ENCODE measurements around the gene LYRM2. TPM values are rescaled to one million over a fixed set of nuclear protein-coding genes. Genes with fewer than 3 reads are reported as not detected.

The LYRM2 gene
- total and polyA plus RNA-seq, 3 donors from 2014 or later: 18.6 to 32.5 (median 24.8) TPM

- no peaks in the 10 kb centered on the region for H3K4me1 ChIP-seq
- H3K27ac ChIP-seq: no peak overlapping the region
- DNase-seq: no peak
- H3K36me3 ChIP-seq (ENCODE audit: low read depth, missing control alignments): no peaks in the 10 kb centered on the region
- intact Hi-C loops (cut with DNase I; ENCODE audit: low total_unique reads): no loop called here
- TF ChIP-seq CTCF (IDR thresholded peaks at IDR 0.05) (no peak), POLR2A (IDR thresholded peaks at IDR 0.05) (no peak)
- 89 to 91% methylated on average over 13 of the region's 13 CpGs for WGBS, 2 donors
- H3K4me3 ChIP-seq: no peak overlapping the region
- no peaks in the 10 kb centered on the region for H3K27me3 ChIP-seq
- H3K9me3 ChIP-seq: no peaks in the 10 kb centered on the region
These were observed 19.1 kb upstream of the LYRM2 start for GRCh38 chr6:89657445-89658158.

GRCh38 chr6:89655122-89655521, 16.6 kb upstream of the LYRM2 start:
- Histone ChIP-seq H3K9me3 (no peaks in the 10 kb centered on the region), H3K36me3 (ENCODE audit: low read depth, missing control alignments) (no peaks in the 10 kb centered on the region), H3K4me3 (no peak overlapping the region), H3K27me3 (no peaks in the 10 kb centered on the region), H3K4me1 (no peaks in the 10 kb centered on the region), H3K27ac (no peak overlapping the region)
- TF ChIP-seq CTCF (IDR thresholded peaks at IDR 0.05): no peak
- TF ChIP-seq POLR2A (IDR thresholded peaks at IDR 0.05): no peak
- DNase-seq: no peak
- WGBS, 2 donors: 92 to 100% methylated on average over 2 of the region's 2 CpGs
- intact Hi-C loops (cut with DNase I; ENCODE audit: low total_unique reads): no loop called here

- DNase-seq: no peak
- no peaks in the 10 kb centered on the region for H3K36me3 ChIP-seq (ENCODE audit: low read depth, missing control alignments)
- H3K9me3 ChIP-seq: no peaks in the 10 kb centered on the region
- no peak overlapping the region for H3K27ac ChIP-seq
- intact Hi-C loops (cut with DNase I; ENCODE audit: low total_unique reads): no loop called here
- H3K4me1 ChIP-seq: no peaks in the 10 kb centered on the region
- whole genome bisulfite sequencing, 2 donors: 95 to 96% methylated on average over 8 of the region's 8 CpGs
- TF ChIP-seq CTCF (IDR thresholded peaks at IDR 0.05): no peak
- TF ChIP-seq POLR2A (IDR thresholded peaks at IDR 0.05): no peak
- H3K27me3 ChIP-seq: no peaks in the 10 kb centered on the region
- no peak overlapping the region for H3K4me3 ChIP-seq
These were observed 12.0 kb upstream of the LYRM2 start for GRCh38 chr6:89650579-89650978.

GRCh38 chr6:89649682-89650081, 11.1 kb upstream of the LYRM2 start:
- Histone ChIP-seq H3K4me1 (no peaks in the 10 kb centered on the region), H3K4me3 (no peak overlapping the region), H3K9me3 (no peaks in the 10 kb centered on the region), H3K27ac (no peak overlapping the region), H3K27me3 (no peaks in the 10 kb centered on the region), H3K36me3 (ENCODE audit: low read depth, missing control alignments) (no peaks in the 10 kb centered on the region)
- DNase-seq: no peak
- 91 to 95% methylated on average over 1 of the region's 1 CpG for WGBS, 2 donors
- TF ChIP-seq POLR2A (IDR thresholded peaks at IDR 0.05) (no peak), CTCF (IDR thresholded peaks at IDR 0.05) (no peak)
- intact Hi-C loops (cut with DNase I; ENCODE audit: low total_unique reads): no loop called here

GRCh38 chr6:89644864-89645263, 6.3 kb upstream of the LYRM2 start:
- H3K4me1 ChIP-seq: no peaks in the 10 kb centered on the region
- no peaks in the 10 kb centered on the region for H3K36me3 ChIP-seq (ENCODE audit: low read depth, missing control alignments)
- no peak for DNase-seq
- WGBS, 2 donors: 89% methylated on average over 4 of the region's 4 CpGs
- no peaks in the 10 kb centered on the region for H3K9me3 ChIP-seq
- no peaks in the 10 kb centered on the region for H3K27me3 ChIP-seq
- no peak overlapping the region for H3K4me3 ChIP-seq
- TF ChIP-seq CTCF (IDR thresholded peaks at IDR 0.05) (no peak), POLR2A (IDR thresholded peaks at IDR 0.05) (no peak)
- H3K27ac ChIP-seq: no peak overlapping the region
- intact Hi-C loops (cut with DNase I; ENCODE audit: low total_unique reads): no loop called here
